NCI-H446 treated with DMSO at 0.1 percent for 48 hours (cell line): ENCODE data around the gene PARD3B.

Experiments used
- DNase-seq: peaks from one replicate; lab custom pipeline; 2025; lab: John Stamatoyannopoulos, UW

PARD3B gene

DNA sequence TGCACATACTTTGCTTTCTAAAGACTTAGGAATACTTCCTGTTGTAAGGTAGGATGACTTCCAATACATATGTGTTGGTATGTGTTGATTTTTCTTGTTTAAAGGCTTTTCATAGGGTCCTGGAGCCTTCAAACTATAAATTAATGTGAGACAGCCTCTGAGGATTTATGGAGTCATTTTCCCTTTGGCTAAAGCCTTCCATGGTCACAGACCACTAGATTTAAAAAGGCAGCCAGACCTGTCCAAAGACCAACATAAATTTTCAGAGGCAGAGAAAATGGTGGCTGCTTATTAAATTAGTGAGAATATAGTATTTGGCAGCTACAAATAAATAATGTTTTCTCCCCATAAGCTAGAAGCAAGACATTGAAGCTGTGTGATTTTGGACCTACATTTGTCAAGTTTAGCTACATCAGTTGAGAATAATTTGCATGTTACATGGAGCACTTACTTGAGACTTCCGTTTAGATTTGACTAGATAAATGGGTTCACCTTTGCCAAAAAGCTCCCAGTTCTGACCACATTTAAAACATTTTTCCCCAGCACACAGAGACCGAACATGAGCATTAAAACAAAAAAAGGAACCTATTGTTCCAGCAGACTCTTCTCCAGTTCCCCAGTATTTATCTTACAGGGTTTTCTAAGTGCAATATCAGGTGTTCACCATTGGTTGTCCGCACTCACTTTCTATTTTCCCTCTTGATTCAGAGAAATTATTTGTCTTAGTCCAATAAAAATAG is 402.9 kb downstream of the PARD3B start:
- DNase-seq, result no peak

DNA sequence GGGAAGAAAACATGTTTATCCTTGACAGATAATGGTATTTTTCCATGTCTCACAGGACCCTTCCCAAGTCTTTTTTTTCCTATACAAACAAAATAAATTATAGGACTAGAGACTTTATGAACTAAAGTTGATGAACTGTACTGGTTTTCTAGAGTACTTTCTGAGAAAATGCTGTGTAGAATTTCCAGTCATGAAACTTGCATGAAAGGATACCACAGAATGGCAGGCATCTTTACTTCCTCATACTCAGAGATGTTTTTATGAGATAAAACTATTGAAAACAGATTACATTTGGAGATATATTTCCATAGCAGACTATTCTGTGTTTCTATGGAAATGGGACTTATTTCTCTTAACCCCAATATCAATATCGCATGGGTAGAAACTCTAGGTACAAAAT is 403.5 kb downstream of the PARD3B start:
- DNase-seq, result no peak

DNA sequence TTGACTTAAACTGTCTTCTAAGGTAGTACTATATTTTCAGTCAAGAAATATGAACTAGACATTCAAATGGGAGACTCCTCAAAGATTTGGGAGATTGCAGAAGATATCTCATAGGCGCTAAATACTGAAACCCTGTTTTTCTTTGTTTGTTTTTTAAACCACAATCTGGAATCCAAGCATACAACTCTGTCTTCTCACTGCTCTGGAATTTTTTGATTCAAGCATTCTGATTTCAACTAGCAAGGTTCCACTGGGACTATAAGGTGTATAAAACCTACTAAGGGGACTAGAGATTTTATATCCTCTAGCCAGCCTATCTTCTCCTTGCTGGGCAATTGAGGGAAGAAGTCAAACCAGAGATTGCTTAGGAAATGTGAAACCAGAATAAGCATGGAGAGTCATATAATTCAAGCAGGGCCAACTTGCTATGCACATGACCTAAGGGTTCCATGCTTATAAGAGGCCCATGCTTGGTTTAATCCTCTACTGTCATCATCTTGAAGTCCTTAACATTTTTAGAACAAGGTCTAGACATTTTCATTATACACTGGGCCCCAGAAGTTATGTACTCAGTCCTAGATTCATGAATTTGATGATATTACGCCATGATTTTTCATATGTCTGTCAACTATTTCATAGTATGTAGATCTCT is 405.5 kb downstream of the PARD3B start:
- no peak for DNase-seq

DNA sequence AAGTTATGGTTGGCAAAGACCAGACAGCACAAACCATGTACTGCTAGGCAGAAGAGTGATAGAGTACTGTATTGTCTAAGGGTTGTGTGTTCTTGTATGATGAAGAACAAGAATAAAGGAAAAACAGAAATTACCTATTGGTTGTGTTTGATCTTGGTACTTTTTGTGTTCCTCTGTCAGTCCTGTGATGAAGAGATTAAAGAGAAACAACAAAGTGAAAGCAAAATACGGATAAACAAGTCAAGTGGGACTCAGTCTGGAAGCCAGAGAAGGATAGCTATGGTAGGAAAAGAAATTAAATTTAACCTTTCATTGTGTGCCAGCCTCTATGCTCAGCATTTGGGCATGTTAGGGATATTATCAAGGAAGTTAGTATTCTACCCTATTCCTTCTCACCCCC is 413.1 kb downstream of the PARD3B start:
- no peak for DNase-seq

DNA sequence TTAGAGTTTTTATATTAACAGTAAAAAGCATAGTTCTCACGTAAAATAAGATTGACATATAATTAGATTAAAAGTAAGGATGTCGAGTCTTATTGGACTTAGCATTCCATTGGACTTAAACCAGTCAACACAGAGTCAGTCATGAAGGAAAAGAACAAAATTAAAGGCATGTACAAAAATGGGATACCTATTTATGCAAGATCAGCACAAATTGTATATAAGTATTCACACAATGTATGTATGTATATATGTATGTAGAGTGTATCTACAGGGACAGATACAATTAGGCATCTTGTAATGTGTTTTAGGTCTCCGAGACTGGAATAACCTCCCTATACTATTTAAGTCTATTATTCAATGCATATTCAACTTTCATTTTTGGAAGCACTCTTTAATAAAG is 419.1 kb downstream of the PARD3B start:
- no peak for DNase-seq

DNA sequence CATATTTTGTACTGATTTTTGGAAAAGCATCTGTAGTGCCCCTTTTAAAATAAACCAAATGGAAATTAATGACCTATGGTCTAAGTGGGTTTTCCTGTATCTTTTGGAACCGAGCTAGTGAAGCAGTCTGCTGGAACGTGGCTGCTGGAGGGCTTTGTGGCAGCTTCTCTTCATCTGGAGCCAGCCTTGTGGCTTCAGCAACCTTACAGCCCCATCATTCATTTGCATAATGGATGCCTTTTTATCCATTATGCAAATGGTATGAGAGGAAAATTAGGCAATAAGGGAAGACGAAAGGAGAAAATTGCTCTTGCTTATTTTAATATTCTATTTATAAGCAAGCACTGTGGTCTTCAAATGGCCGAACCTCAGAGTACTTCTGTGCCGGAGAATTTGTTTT is 421.0 kb downstream of the PARD3B start:
- no peak for DNase-seq

DNA sequence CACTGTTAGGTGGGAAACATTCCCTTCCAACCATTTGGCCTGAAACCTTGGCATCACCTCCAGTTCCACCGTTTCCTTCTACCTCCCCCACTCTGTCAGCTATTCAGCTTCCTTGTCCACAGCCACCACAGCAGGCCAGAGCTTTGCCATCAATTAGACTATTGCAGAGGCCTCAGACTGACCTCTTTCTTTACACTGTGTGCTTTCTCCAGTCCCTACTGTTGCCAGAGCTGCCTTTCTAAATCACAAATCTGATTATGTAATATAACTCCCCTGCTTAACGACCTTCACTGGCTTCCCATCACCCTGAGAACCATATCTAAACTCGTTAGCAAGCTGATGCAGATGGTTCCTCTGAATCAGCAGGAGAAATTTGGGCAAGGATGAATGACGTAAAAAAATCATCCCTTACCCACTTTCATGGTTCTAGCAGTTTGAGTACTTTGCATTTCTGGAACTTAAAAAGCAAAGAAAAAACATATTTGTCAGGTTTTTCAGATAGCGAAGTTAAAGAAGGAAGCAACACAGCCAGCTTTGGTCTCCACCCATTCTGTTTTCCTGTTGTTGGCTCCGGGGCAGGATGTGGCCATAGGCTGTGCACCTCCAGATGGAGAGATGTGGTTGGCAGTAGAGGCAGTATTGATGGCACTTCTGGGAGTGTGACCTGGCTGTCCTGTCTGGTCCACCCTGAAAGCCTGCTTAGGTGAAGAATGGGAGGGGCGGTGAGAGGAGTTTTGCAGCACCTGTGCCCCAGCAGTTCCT is 422.1 kb downstream of the PARD3B start:
- DNase-seq, result no peak

DNA sequence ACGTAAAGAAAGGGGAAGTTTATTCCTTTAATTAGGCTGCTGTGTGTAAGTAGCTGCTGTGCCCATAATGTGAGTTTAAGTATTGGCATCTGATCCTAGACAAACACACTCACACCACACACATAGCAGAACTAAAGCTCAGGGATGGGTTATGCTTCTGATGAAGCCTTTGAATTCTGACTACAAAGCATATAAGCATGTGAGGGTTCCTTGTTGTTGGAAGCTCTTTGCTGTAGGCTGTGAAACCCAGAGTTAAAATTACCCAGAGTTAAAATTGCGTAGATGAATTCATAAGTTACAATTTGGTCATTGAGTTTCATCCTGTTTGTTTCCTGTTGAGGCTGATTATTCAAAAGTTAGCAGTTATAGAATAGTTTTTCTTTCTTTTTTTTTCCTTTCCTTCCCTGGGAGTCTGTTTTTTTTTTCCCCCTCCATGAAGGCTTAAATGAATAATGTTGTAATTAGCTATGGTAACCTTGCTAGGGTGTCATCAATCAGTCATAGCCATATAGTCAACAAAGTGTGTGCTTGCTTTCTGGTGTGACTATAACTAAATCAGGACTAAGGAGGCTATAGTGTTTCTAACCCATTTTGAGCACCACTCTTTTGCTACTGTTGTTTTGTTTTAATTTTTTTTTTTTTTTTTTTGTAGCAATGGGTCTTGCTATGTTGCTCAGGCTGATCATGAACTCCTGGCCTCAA is 426.1 kb downstream of the PARD3B start:
- DNase-seq, result no peak

DNA sequence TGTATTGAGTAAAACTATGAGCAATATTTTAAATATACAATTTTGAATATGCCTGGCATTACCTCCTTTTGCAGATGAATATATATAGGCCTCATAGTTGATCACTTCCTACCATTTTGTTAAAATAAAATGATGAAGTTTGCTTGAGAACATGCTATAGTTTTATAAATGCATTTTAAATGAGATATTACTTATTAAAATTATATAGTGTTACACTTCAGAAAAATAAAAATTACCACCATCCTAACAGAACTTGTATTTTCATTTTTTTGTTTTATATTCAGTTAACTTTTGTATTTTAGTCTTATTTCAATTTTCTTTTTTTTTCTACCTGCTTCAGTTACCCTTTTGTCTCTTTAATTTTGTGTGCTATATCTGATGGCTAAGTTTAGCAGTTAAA is 426.9 kb downstream of the PARD3B start:
- DNase-seq, result no peak

DNA sequence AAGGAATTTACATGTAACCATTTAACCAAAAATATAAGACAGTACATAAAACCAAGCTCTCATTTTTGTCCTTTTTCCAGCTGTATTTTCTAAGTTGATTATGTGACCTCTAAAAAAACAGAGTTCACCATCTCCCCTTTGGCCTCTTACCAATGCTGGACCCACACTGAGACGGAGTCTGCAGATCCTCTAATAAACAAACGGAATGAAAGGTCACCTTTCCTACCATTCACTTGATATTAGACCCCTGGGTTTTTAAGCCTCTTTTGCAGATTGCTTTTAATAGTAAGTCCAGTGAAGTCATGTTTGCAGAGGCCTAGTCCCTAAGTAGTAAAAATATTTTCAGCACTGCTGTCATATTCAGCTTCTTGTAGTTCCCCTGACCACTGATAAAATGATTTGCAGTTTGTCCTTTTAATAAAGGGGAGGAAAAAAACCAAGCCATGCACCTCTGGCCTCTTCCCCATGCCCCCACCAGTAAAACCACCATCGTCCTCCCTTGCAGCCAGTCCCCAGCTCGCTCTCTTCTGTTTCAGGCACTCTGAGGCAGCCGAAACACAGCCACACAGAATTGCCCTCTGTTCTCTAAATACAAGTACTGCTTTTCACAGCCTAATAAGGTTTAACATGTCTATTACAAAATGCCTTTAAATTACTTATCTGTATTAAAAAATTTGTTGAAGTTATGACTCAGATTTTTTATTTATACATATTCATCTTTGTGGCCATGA is 427.5 kb downstream of the PARD3B start:
- DNase-seq, result no peak

DNA sequence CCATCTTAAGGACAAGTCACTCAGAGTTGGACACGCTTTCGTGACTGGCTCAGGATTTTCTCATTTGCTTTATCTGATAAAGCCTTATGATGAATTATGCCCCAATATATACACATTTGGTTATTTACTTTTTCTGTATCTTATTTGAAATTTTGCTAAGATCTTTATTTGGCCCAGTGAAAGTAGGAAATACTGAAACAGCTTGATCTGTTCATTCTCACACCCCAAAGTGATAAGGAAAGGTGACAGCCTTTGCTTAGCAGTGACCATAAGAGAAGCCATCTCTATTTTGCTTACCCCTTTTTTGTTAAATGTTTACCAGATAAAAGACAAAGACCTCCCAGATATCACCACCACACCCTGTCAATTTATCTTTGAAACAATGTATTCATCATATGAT is 428.3 kb downstream of the PARD3B start:
- no peak for DNase-seq

DNA sequence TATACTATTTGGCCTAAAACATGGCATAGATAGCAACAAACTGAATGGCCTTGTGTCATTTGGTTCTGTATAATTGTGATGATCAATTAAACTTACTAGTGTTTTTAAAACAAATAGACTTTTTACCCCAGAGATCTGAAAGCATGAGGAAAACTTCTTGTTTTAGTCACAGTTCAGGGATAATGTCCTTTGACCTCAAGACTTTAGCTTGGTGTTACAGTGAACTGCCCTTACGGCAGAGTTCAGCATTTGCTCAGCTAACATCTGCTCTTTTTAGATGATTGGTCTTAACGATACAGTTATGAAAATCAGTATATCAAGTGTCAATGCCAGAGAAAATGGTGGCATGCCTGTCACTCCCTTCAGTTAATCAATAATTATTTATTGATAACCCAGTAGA is 429.2 kb downstream of the PARD3B start:
- DNase-seq, result no peak

DNA sequence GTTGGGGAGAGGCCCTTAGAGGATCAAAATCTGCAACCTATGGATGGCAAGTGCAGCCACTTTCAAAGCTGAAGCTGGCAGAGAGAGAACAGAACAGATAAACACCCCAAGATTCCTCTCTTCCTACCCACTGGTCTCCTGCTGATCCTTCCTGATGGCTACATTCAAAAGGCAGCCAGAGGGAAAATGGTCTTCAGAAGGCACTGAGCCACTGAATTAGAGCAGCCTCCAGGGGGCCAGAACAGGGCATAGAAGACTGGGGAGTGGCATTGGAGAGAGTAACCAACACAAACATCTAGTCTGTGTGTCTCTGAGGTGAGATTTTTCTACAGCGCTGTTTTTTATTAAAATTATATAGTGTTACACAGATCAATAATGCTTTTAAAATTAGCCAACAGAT is 432.6 kb downstream of the PARD3B start:
- no peak for DNase-seq

DNA sequence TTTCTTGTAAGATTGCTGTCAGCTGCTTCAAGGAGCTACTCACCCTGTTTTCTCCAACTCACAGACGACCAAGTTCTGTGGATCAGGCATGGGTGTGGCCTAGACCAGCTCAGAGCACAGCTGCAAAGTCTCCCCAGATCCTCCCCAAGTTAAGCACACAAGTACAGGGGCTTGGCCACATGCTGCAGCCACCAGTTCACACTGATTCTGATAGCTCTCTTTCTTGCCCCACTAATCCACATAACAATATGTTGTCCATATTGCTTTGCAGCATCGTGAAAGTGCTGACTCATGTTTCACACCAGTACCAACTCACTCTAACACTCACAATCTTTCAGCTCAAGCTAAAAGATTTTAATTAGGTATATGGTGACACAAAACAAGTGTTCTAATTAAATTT is 437.0 kb downstream of the PARD3B start:
- no peak for DNase-seq

DNA sequence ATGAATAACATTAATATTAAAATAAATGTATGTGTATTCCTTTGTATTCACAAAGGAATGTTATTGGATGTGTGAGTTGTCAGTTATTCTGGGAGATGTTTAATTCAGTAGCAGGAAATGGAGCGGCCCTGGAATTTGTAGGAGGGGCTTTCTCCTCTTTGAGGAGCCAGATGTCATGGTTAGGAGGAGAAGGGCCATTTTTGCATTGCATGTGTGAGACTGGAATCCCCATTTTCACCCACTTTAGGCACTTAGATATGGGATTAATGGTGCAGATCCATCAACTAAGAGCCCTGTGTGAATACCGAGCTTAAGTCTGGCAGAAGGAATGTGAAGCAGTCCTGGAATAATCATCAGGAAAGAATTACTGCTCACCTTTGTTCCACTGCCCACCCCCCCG is 439.2 kb downstream of the PARD3B start:
- no peak for DNase-seq

DNA sequence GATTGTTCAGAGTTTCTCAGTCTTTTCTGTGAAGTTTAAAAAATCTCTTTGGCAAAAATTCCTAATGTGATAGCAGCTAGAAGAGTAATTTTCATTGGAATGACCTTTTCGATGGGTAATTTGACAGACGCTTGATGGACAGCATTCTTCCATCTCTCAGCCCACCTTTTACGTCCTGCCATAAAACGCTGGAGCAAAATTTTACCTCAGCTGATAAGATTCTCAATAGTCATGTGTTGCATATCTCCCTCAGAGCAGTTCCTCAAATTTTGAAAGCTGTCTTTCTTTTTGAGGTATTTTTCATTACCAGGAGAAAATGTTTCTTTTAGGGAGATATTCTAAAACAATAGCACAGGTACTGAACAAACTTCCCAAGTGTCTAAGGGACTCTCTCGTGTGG is 441.4 kb downstream of the PARD3B start:
- DNase-seq, result no peak

DNA sequence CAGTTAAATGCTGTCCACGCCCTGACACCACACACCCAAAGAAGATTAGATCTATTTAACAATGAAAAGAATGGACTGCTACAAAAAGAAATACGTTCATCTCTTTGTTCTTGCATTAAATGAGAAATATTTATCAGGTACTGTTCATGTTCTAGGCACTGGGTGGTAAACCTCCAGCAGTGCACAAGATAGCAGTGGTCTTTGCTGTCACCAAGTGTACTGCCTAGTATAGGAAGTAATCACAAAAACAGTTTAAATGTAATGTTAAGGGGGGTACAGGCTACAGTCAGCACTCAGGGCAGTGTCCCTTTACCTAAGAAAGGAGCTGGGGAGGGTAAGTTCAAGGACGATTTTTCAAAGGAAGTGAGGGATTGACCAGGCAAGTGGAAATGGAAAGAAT is 443.6 kb downstream of the PARD3B start:
- DNase-seq, result no peak

DNA sequence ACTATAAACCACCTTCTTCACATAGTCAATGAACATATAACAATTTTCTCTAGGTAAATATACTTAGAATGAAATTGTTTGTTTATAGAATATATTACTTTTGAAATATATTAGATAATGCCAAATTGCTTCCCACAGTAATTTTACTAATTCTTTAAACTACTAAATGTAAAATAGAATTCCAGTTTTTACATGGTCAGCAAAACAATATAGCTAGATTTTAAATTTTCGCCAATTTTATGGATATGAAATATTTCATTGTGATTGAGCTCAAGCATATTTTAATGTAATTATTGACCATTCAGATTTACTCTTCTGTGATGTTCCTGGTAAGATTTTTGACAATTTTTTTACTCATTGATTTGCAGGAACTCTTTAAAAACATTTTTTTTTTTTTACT is 444.6 kb downstream of the PARD3B start:
- DNase-seq, result no peak

DNA sequence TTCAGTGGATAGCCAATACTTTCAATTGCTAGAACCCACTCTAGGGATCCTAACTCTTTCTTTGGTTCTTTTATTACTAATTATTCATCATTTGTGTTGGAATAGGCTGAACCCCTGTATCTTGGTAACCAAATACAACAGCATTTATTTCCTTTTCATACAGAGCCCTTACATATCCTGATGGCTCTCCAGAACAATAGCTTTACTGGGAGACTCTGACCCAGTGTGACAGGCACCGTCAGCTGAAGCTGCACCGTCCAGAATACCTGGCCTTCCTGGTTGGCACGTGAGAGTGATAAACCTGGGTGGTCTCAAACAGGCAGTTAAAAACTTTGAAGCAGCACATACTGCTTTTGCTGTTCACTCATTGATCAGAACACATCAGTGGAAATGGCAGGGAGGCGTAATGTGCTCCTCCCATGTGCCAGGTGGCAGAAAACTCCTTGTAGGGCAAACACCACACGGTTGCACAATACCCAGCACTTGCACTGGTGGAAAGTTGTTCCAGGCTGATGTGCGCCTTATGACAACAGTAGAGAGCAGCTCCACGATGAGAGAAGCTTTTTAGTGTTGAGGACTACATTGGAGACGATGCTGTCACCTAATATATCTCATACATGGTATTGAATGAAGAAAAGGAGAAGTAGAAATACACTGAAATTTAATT is 456.2 kb downstream of the PARD3B start:
- DNase-seq, result no peak

DNA sequence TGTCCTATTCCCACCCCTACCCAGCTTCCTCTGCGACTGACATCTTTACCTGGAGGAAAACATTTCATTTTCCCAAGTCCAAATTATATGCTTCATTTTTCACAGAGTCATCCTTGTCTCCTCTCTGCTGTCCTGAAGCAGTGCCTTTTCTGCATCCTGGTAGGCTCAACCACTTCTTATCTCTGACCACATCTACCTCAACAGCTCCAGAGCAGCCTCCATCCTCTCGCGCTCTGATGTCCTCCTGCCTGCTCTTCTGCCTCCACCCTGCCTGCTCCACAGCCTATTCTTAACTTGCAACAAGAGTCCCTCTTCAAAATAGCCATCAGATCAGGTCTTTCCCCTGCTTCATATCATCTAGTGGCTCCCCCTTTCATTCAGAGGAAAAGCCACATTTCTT is 457.1 kb downstream of the PARD3B start:
- DNase-seq, result no peak

DNA sequence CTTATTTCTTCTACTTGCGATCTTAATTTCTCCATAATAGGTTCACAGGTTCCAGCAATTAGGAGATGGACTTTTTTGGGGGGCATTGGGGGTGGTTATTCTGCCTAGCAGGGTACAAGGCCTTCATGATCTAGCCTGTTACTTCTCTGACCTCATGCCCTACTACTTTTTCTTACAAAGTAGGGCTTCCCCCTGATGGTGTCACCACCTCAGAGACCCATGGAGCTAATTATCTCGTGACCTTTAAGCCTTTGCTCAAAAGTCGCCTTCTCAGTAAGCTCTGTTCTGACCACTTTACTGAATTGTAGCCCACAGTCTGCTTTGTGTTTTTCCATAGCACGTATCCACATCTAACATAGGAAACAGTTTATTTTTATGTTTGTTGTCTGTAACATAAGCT is 458.0 kb downstream of the PARD3B start:
- DNase-seq, result no peak
